ENCODE results near the gene EPS15. TPM values are rescaled to one million over a fixed set of nuclear protein-coding genes. Genes with fewer than 3 reads are reported as not detected.

The EPS15 gene
- total and polyA plus RNA-seq, 2 of the 8 experiments (the other 6 are each of a cell fraction or from before 2014, with no cell fraction given): 15.9 to 57.2 TPM

DNA sequence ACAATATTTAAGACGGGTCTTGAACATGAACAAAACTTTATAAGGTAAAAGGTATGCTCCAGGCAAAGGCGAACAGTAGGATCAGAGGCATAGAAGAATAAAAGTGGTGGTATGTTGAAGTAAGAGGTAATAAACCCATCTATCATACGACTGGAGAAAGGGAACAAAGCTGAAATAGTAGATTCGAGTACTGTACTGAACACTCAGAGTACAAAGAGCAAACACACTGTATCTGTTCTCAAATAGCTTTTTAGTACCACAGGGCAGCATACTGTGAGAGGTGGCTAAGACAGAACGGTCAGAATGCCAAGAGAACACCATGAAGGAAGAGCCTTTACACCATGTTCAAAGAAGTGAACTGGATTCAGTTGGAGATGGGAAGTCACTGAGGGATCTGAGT is 83.2 kb downstream of the EPS15 start:
- CTCF ChIA-PET (ENCODE audit: partially characterized antibody): interaction anchor here (0.5 kb wide), 1 partner anchor 12 kb away, joined by 3 read pairs; no protein-coding TSS in a partner anchor
- no peak overlapping the region for H3K14ac ChIP-seq (ENCODE audit: insufficient read length)
- FAIRE-seq (no peak), DNase-seq (ENCODE audit: low read depth in 1 of 2, low spot score in 2 of 2) (no peak)
- H3K79me1 ChIP-seq (ENCODE audit: low read depth, low read length): no peaks in the 10 kb centered on the region
- H3K27ac ChIP-seq (ENCODE audit: low read depth, low read length): no peak overlapping the region
- H3K4me2 ChIP-seq (ENCODE audit: insufficient read depth in 1 of 2, low read depth in 2 of 2, low read length in 2 of 2): no peak overlapping the region
- no peak overlapping the region for H4K91ac ChIP-seq (replicated peaks; ENCODE audit: insufficient read length, low read length)
- H3K36me3 ChIP-seq (ENCODE audit: control insufficient read depth in 2 of 4, insufficient read depth in 4 of 4, low read length in 3 of 4): peaks cover 0 to 8% (median 2%) of the 10 kb centered on the region in 4 experiments; a peak in 2 of 8 replicates
- 91% methylated on average over 5 of the region's 5 CpGs; no CpG with 5 or more reads in 1 of the 2 experiments for WGBS, 2 experiments (ENCODE audit: extremely low coverage in 1 of 2, insufficient coverage in 1 of 2, insufficient read length in 1 of 2, insufficient replicate concordance in 2 of 2, low coverage in 1 of 2, low lambda C conversion rate in 2 of 2, missing lambda C conversion rate in 1 of 2)
- H2BK5ac ChIP-seq (ENCODE audit: low read depth, low read length): no peak overlapping the region
- no peaks in the 10 kb centered on the region; a peak in 1 of 7 replicates for H3K4me1 ChIP-seq (replicated peaks in 1 of 4; ENCODE audit: control insufficient read depth in 3 of 4, insufficient read depth in 4 of 4, low read length in 3 of 4)
- no peak overlapping the region for H2AFZ ChIP-seq (ENCODE audit: low read length)
- H3K9me3 ChIP-seq (ENCODE audit: insufficient read depth in 2 of 2, low read depth in 1 of 2, low read length in 1 of 2): no peaks in the 10 kb centered on the region
- no peaks in the 10 kb centered on the region for H3K79me2 ChIP-seq (ENCODE audit: control insufficient read depth in 1 of 2, insufficient read depth in 2 of 2, low read length in 2 of 2)
- H2BK12ac ChIP-seq (ENCODE audit: low read depth, low read length): no peak overlapping the region
- no peak overlapping the region for H2BK120ac ChIP-seq (replicated peaks; ENCODE audit: low read depth, low read length)
- no peak overlapping the region for H3K18ac ChIP-seq (ENCODE audit: extremely low read depth, low read length)
- no peak overlapping the region for H2AK5ac ChIP-seq (ENCODE audit: low read depth, low read length)
- no peak overlapping the region for H2BK15ac ChIP-seq (ENCODE audit: low read length)
- H4K20me1 ChIP-seq (replicated peaks in 1 of 2; ENCODE audit: control insufficient read depth in 1 of 2, insufficient read depth in 2 of 2, low read length in 2 of 2): no peaks in the 10 kb centered on the region
- POLR2A ChIA-PET (ENCODE audit: partially characterized antibody): interaction anchor here (0.9 kb wide), 2 partner anchors 9 to 12 kb away, joined by 3 read pairs; no protein-coding TSS in a partner anchor
- no peaks in the 10 kb centered on the region for H3K27me3 ChIP-seq (replicated peaks in 1 of 4; ENCODE audit: control insufficient read depth in 3 of 4, extremely low read depth in 1 of 4, insufficient read depth in 3 of 4, low read length in 3 of 4)
- H3K4ac ChIP-seq (replicated peaks; ENCODE audit: insufficient read length, low read depth, low read length): no peak overlapping the region
- H3K23me2 ChIP-seq (ENCODE audit: low read depth, low read length): no peaks in the 10 kb centered on the region
- no peak overlapping the region for H3K4me3 ChIP-seq (ENCODE audit: extremely low read depth in 1 of 4, insufficient read depth in 2 of 4, low read depth in 3 of 4, low read length in 4 of 4)
- no peak overlapping the region for H3K23ac ChIP-seq (ENCODE audit: insufficient read length)
- H3K56ac ChIP-seq (replicated peaks; ENCODE audit: insufficient read length, low read depth, low read length): no peak overlapping the region
- no peak overlapping the region for H4K8ac ChIP-seq (ENCODE audit: extremely low read depth, insufficient read depth, low read length)
- H2BK20ac ChIP-seq (ENCODE audit: low read length): no peak overlapping the region
- H4K5ac ChIP-seq (ENCODE audit: insufficient read length, low read depth, low read length): no peak overlapping the region
- H3K9ac ChIP-seq (replicated peaks in 1 of 4; ENCODE audit: extremely low read depth in 1 of 4, low read depth in 3 of 4, low read length in 3 of 4): no peak overlapping the region
- TF ChIP-seq SRF (IDR thresholded peaks at IDR 0.05; ENCODE audit: low read depth, low read length): no peak
- TF ChIP-seq, protein P1, sequence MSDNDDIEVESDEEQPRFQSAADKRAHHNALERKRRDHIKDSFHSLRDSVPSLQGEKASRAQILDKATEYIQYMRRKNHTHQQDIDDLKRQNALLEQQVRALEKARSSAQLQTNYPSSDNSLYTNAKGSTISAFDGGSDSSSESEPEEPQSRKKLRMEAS (IDR thresholded peaks at IDR 0.05): no peak
- TF ChIP-seq JUN (IDR thresholded peaks at IDR 0.05; ENCODE audit: low read depth, low read length): no peak
- no peak for TF ChIP-seq CBX5 (IDR thresholded peaks at IDR 0.05; ENCODE audit: low read depth, low read length)
- no peak for TF ChIP-seq SIX5 (IDR thresholded peaks at IDR 0.05; ENCODE audit: low read depth, low read length)
- TF ChIP-seq BCL11A (IDR thresholded peaks at IDR 0.05; ENCODE audit: low read depth in 2 of 2, low read length in 2 of 2): no peak
- no peak for TF ChIP-seq TAF1 (IDR thresholded peaks at IDR 0.05; ENCODE audit: low read depth, low read length)
- no peak for TF ChIP-seq MAFK (IDR thresholded peaks at IDR 0.05; ENCODE audit: low read depth, low read length)
- TF ChIP-seq POU5F1 (IDR thresholded peaks at IDR 0.05; ENCODE audit: low read depth, low read length): no peak
- no peak for TF ChIP-seq SP4 (IDR thresholded peaks at IDR 0.05; ENCODE audit: low read length)
- no peak for TF ChIP-seq KDM5A (IDR thresholded peaks at IDR 0.05; ENCODE audit: low read length)
- no peak for TF ChIP-seq CBX8 (IDR thresholded peaks at IDR 0.05; ENCODE audit: borderline replicate concordance, low read depth, low read length)
- no peak for TF ChIP-seq RNF2 (IDR thresholded peaks at IDR 0.05; ENCODE audit: borderline replicate concordance, low read depth, low read length, missing control alignments, poor library complexity, severe bottlenecking)
- no peak for TF ChIP-seq SP1 (IDR thresholded peaks at IDR 0.05; ENCODE audit: low read depth, low read length)
- TF ChIP-seq NRF1 (IDR thresholded peaks at IDR 0.05; ENCODE audit: low read depth, low read length): no peak
- TF ChIP-seq ZNF274 (IDR thresholded peaks at IDR 0.05; ENCODE audit: borderline replicate concordance, extremely low read depth, low read length): no peak

Measured in H1 (cell line).